Left cardiac atrium (tissue), 4 donors: Measurements from ENCODE around the gene KIAA1217. TPM values are rescaled to one million over a fixed set of nuclear protein-coding genes. Genes with fewer than 3 reads are reported as not detected.

Source experiments
- ATAC-seq, 2 donors: fragments of 200-7000 bp; cut with Tn5 transposase; one replicate each; pipeline ENCODE4 v1.9.1; 2020; ENCODE audit warnings: mild to moderate bottlenecking in 2 of 2, moderate library complexity in 2 of 2
- DNase-seq: peaks from one replicate; pipeline ENCODE4 v3.0.0-alpha.2; 2020
- intact Hi-C, 2 donors: fragments of 100-400 bp; cut with DNase I; formaldehyde crosslinking; loops; one replicate each; pipeline versions ENCODE4 v1.14.1 to v1.15.1; 2022 to 2023
- total RNA-seq, 2 donors: library from RNA; stranded (reverse); fragmentation: NEBNext Ultra II Directional; extraction: Animal tissue kit (Norgen Biotek cat#: 25700); gene quantifications; one replicate each; pipeline ENCODE4 v1.2.1, GENCODE V29; 2021
- donor health status: DM: no; HTN: yes; CAD: no.
- donor health status: DM: no; HTN: yes; CAD: no; lungs with severe emphysema.
- donor health status: DM: yes; HTN: yes; CAD: no.
- donor health status: Dilated cardiomyopathy.

Gene KIAA1217
- total RNA-seq, 2 donors from 2014 or later, result 19.5 to 32.6 TPM

DNA sequence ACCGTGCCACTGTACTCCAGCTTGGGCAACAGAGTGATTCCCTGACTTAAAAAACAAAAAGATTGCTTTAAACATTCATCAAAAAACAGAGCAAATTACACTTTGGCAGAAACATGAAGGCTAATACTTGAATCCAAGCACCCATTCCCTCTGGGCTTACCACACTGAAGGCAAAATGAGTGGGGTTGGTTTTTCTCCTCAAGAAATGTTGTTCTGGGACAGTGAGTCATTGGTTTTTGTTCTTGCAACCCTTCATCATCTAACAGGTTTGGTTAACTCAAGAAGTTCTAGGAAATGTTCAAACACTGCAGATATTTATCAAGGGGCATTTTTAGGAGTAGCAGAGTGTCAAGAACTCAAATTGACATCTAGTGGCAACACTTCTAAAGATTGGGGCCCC lies 60.5 kb downstream of the KIAA1217 start:
- ATAC-seq (no peak), DNase-seq (no peak)
- intact Hi-C loops, result no loop called here

DNA sequence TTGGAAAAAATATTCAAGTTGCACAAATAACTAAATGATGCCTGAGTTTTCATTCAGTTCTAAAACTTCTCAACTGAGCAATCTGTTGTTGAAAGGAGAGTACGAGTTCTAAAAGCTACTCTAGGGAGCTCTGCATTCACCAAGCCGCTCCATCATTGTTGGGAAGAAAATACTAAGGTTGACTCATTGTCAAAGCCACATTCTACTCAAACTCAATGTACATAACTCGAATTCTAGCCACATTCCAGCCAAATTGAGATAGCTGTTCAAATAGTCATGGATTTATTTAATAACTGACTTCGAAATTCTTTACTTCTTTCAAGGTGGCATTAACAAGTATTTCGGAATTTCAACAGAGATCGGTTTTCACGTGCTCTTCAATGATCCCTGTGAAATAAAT lies 63.4 kb downstream of the KIAA1217 start:
- DNase-seq (no peak), ATAC-seq (no peak)
- intact Hi-C loops, result no loop called here

DNA sequence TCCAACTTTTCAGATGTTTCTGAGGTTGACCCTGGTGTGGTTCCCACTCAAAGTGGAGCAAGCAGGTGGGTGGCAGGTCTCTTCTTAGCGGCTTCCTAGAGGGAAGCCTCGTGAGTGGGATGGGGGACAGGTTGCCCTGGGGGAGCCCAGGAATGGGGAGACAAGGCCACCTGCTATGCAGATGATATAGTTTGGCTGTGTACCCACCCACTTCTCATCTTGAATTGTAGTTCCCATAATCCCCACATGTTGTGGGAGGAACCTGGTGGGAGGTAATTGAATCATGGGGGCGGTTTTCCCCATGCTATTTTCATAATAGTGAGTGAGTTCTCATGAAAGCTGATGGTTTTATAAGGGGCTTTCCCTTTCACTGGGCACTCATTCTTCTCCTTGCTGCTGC lies 68.3 kb downstream of the KIAA1217 start:
- no peak for ATAC-seq
- intact Hi-C loops, result no loop called here
- no peak for DNase-seq

DNA sequence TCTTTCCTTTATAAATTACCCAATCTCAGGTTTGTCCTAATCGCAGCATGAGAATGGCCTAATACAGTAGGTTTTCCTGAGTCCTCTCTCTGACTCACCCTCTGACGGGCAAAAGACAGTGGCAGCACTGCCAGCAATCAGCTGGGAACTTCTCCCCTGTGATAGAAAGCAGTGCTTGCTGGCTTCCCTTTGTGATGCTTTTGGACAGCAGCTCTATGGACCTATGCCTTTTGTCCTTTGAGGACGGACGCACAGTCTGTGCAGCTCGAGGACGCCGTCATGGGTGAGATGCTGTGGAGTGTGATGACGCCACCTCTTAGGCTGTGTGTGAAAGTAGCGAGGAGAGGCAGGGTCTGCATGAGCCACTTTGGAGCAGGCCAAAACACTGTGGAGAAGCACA lies 68.8 kb downstream of the KIAA1217 start:
- DNase-seq, result peak; percentile 59
- ATAC-seq, result peak; percentile 76 to 91
- intact Hi-C loops, result no loop called here

DNA sequence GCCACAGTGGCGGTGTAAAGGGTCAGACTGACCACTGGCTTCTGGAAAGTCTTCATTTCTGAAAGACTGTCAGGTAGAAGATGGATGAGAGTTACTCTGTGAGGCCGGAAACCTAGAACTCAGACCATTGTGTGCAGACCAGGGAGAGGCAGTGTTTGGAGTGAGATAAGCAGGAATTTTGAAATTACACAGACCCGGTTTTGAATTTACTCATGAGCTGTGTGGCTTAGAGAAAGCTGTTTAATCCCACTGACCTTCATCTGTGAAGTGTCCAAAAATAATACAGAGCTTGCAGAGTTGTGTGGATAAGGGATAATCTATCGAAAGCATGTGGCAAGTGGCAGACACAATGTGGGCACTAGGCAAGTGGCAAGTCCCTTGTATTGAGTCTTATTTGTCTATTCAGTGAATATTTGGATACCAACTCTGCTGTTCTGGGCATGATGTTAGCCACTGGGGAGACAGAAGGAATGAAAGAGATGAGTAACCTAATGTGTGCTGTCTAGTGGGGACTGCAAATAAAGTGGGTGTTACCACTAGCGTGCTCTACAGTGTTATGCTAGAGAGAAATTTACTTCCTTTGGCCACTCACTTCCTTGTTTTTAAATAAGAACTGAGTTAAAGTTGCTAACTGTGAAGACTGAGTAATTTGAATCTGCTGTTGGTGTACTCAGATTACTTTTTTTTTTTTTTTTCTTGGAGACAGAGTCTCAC lies 69.4 kb downstream of the KIAA1217 start:
- DNase-seq (no peak), ATAC-seq (peak; percentile 55 to 75)
- intact Hi-C loops, result no loop called here

DNA sequence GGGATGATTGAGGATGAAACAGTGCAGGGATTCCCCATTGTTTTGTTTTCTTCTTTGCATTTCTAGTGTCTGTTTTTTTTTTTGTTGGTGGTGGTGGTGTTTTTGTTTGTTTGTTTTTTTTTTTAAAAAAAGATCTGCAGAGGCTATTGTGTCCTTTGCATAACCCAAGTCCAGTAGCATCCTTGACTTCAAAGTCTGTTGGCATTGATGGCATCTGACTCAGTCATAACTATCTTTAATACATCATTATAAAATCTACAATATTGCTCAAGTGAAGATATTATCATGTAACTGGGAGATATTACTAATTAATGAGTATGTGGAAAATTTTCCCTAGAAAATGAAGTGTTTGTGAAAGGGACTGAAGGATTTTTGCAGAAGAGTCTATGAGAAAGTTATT lies 70.2 kb downstream of the KIAA1217 start:
- intact Hi-C loops, result no loop called here
- DNase-seq (no peak), ATAC-seq (no peak)

DNA sequence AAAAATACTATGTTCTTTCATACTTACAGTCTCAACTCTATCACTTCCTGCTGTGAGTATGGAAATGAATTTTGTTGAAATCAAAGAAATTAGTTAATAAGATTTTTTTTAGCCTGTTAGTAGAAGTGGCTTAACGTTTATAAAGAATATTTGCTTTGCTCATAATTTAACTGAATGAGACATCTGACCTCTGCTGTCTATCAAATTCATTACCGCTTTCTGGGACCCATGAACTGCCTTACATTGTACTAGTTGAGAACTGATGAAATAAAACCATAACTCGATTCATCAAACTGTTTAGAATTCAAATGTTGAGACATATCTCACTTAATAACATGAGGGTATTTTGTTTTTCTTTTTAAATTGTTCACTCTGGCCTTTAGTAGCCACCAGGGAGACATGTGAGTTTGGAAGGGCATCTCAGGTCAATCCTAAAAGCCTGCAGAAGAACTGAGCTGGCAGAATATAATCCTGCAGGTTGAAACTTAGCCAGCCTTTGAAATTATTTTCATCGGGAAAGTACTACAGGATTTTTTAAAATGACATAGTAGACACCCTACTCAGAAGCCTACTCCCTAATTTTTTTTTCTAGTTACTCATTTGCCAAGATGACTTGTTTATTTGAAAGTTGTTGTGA lies 78.7 kb downstream of the KIAA1217 start:
- ATAC-seq (no peak), DNase-seq (no peak)
- intact Hi-C loops, result no loop called here

DNA sequence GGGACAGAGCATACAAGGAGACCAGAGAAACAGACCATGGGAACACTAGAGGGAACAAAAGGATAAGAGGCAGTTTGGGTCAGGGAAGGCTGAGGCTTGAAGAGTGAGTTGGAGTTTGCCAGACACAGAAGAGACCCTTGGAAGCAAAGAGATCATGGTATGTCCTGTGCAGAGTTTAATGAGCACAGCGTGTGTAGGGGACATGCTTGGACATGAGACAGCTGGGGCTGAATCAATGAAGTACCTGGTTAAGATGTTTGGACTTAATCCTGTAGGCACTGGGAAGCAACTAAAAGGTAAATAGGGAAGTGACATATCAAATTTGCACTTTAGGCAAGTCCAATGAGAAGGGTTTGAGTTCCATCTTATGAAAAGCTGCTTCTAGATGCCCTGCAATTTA lies 79.6 kb downstream of the KIAA1217 start:
- intact Hi-C loops, result no loop called here
- ATAC-seq, result no peak
- no peak for DNase-seq

DNA sequence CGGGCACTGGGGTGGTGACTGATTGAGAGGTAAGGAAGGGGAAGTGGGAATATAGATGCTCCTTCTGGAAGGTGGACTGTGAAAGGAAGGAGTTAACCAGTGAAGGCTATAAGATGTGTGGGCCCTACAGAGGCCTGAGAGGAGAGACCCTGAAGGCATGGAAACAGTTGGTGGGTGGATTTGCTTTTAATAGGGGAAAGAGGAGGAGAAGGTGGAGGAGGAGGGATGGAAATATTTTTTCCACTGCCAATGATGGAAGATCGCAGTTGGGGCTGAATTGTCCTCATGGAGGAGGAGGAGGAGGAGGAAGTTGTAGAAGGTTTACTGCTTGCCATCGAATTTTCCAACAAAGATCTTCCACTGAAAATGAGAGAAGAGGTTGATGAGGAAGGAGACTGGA lies 80.3 kb downstream of the KIAA1217 start:
- intact Hi-C loops, result no loop called here
- DNase-seq, result no peak
- ATAC-seq, result no peak

DNA sequence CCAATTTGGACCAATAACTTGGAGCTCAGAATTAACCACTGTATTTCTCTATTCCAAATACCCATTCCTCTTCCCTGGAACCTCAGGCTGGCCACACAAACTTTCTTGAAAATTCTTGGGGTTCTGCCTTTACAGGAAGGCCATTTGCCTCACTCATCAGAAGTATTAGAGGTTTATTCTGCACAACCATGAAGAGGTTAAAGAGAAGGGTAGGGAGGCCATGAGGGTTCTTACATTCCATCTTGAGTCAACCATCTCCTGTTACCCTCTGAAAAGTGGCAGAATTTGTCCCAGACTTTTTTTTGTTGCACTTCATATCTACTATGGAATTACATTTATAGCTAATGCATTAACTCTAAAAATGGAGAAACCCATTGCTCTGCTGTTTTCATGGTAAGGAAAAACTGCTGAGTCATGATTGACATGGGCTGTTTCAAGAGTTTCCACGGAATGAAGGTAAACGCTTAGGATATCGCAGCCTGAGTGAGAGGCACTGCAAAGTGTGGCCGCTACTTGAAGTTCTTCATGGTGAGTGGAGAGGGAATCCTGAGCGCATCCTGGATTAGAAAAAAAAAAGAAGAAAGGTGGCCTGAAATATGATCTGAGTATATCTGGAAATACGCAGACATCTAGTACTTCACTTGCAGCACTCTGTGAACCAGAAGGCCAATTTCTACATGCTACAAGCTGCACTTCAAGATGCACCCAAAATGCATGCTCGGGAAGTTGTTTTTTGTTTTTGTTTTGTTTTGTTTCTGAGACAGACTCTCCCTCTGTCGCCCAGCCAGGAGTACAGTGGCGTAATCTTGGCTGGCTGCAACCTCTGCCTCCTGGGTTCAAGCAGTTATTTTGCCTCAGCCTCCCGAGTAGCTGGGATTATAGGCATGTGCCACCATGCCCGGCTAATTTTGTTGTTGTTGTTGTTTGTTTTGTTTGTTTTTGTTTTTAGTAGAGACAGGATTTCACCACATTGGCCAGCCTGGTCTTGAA lies 83.7 kb downstream of the KIAA1217 start:
- ATAC-seq (peak; percentile 16 to 41), DNase-seq (no peak)
- intact Hi-C loops, result no loop called here

DNA sequence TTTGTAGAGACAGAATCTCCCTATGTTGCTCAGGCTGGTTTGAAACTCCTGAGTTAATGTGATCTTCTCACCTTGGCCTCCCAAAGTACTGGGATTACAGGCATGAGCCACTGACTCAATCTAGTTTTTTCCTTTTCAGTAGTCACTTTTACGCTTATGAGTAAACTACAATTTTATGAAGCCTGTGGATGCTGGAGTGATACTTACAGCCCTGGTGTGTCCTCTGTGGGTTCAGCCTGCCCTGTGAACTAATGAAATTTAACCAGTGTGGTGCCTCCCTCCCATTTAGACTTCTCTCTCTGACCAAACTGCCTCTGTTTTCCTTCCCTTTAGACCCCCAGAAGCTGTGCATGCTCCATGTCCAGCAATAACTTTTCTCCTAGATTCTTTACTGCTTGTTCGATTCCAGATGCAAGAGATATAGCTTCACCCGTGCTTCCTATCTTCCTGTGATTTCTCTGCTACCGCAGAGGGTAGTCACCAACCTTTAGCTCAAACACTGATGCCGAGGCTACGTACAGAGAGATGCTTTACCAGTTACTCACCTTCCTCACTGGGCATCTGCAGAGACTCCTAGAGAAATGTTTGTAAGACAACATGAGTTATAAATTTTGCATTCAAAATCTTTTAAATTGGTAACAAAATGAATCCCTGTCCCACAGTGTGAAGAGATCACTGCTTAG lies 90.8 kb downstream of the KIAA1217 start:
- no peak for ATAC-seq
- intact Hi-C loops, result no loop called here
- DNase-seq, result no peak

DNA sequence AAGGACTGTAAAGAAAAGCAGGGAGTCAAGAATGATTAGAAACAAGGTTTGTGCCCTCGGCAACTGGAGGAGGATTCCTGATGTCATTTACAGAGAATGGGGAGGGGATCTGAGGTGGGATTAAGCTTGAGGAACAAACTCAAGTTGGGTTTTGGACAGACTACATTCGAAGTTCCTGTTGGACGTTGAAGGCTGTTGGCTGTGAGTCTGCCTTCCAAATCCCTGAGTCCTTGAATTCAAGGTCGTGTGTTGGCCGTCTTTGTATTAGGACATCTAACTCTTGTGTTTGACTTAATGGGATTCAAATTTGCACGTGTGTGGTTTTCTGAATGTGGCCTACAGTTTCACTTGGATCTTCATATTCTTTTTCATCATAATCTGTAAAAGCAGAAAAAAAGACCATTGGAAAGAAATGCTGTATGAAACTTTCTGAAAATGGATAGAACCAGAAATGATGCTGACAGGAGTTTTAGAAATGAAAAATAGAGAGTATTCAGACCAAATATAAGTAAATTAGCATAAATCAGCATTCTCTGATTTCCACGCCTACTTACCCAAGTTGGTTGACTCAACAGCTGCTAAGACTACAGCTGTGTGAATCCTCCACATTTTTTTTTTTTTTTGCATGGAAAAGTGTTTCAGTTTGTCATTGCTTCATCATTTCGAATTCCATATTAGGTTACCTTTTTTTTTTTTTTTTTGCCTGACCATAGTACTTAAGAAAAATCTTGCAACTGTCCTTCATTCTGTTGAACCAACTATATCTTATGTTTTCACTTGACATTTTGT lies 94.8 kb downstream of the KIAA1217 start:
- DNase-seq, result no peak
- ATAC-seq, result no peak
- intact Hi-C loops, result no loop called here

DNA sequence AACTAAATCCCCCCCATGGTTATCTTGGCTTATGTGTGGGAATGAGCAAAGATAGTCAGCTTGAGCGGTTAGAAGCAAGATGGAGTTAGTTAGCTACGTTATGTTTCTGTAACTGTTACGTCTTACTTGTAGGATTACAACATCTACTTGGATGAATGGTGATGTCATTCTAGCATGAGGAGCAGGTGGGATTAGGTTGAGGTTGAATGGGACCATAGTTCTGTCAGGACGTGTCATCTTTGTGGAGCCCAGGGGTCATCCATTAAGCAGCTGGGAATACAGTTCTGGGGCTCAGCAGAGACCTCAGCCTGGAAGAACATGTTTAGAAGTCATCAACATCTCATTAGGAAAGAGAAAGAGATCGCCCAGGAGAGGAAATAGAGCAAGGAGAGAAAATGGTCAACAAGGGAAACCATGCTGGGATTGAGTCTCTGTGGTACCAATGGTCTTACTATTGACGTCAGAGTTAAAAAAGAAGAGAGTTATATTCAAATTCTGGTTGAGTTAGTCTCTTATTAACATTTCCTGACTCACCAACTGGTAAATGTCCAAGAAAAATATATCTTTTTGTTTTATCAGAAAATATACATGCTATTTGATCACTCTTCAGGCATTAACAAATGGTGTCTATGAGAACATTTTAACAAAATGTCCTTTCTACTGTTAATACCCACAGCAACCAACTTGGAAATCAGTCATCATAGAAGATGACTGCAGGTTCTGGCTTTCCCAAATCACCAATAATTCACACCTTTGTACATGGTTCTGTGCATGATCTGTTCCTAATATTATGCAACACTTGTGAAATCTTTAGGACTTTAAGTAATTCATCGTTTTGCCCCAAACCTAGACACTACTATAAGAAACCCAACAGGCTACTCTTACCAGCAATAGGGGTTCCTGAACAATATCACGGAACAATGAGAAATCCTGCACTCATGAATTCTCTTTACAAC lies 96.9 kb downstream of the KIAA1217 start:
- intact Hi-C loops, result no loop called here
- DNase-seq (no peak), ATAC-seq (peak in 1 of 2 donors; percentile 2)

DNA sequence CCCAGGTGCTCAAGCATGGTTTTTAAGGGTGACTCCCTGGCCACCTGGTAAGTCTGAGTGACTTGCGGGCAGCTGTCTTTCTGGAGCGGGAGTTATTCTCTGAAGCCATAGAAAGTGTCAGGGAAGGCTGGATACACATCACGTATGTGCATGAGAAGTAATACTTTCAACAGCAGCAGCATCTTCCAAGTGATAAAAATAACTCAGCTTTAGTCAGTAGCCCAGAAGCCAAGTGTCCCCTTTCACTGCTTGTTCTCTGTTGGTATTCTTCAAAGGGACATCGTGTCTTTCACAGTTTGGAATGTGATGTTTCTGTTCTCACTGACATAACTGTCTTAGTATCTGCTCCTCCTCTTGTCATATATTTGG lies 97.6 kb downstream of the KIAA1217 start:
- no peak for DNase-seq
- intact Hi-C loops, result no loop called here
- ATAC-seq, result peak; percentile 68

DNA sequence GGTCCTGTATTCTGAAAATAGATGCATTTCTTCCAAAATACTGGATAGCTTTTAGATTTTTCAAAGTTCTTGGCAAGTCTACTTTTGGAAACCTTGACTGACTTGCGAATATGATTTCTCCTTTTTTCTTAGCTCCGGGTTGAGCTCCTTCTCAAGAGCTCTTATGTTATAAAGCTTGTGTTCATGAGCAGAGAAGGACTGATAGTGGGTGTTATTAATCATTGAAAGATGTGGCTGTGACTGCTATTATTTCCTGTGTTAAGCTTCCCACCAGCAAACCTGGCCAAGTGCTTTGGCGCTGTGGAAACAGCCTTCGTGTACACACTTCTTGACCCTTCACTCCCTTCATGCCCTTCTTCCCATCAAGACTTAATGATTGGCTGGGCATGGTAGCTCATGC lies 98.2 kb downstream of the KIAA1217 start:
- ATAC-seq (peak; percentile 27 to 45), DNase-seq (no peak)
- intact Hi-C loops, result no loop called here

DNA sequence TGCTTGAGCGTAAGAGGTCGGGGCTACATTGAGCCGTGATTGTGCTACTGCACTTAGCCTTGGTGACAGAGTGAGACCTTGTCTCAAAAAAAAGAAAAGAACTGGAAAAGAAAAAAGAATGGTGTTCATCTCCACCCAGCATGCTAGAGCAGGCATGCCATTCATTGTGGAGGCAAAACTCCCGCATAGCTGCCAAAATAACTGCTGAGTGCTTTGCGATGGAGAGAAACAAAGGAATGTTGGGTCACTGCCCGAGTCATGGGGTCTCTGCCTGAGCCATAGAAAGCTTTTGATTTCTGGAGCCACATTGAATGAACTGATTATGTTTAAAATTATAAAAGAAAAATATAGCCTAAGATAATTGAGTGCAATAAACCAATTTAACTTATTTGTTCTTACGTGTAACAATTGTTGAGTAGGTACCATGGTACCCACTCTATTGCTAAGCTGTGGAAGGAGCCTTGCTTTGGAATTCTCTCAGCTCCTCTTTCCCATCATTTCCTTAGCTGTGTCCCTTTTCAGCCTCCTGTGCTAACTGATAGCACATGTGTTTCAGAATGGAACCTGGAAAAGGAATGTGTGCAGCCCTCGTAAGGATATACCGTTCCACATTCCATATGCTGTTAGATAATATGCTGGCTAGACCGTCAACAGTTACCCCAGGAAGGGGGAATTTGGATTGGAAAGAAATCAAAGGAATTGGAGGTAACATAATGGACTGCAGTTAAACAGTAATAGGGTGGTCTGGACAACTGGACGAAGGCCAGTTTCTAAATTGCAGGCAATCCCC lies 99.0 kb downstream of the KIAA1217 start:
- DNase-seq (peak; percentile 42), ATAC-seq (peak; percentile 61 to 75)
- intact Hi-C loops, result no loop called here

DNA sequence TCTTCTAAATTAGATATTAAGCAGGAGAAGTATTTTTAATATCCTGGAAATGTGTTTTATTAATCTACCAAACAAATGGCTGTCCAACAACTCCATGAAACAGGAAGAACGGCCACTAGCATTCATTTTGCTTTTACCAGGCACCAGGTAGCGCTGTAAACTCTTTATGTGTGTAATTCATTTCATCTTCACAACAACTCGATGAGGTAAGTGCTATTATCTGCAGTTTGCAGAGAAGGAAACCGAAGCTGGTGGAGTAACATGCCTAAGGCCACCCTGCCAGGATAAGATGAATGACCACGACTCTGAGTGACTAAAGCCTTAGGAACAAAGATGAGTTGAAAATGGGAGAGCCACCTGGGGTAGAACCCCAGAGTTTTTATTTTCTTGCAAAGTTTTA lies 101.2 kb downstream of the KIAA1217 start:
- ATAC-seq (no peak), DNase-seq (no peak)
- intact Hi-C loops, result no loop called here
